ENCODE data around the gene CDC26.
A peak's percentile ranks its signal among the peaks of the same experiment; 100 is the strongest.

Gene CDC26

DNA sequence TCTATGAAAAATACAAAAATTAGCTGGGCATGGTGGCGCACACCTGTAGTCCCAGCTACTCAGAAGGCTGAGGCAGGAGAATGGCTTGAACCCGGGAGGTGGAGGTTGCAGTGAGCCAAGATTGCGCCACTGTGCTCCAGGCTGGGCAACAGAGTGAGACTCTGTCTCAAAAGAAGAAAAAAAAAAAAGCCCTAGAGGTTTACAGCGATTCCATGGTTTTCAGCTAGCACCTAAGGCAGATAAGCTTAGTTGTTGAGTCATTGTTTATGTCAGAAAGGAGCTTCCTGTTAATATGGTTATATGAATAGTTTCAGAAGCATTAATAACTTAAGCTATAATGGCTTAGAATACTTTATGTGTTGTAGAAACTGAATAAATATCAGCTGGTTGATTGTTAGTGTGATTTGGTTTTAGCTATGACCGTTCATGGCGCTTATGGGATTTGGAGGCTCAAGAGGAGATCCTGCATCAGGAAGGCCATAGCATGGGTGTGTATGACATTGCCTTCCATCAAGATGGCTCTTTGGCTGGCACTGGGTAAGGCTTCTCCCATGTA lies 14.8 kb upstream of the CDC26 start:
- no peak overlapping the region for H3K27ac ChIP-seq
- TF ChIP-seq ZFX (IDR thresholded peaks at IDR 0.05; ENCODE audit: borderline replicate concordance) = no peak
- TF ChIP-seq, protein P1, sequence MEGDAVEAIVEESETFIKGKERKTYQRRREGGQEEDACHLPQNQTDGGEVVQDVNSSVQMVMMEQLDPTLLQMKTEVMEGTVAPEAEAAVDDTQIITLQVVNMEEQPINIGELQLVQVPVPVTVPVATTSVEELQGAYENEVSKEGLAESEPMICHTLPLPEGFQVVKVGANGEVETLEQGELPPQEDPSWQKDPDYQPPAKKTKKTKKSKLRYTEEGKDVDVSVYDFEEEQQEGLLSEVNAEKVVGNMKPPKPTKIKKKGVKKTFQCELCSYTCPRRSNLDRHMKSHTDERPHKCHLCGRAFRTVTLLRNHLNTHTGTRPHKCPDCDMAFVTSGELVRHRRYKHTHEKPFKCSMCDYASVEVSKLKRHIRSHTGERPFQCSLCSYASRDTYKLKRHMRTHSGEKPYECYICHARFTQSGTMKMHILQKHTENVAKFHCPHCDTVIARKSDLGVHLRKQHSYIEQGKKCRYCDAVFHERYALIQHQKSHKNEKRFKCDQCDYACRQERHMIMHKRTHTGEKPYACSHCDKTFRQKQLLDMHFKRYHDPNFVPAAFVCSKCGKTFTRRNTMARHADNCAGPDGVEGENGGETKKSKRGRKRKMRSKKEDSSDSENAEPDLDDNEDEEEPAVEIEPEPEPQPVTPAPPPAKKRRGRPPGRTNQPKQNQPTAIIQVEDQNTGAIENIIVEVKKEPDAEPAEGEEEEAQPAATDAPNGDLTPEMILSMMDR (IDR thresholded peaks at IDR 0.05) = no peak

DNA sequence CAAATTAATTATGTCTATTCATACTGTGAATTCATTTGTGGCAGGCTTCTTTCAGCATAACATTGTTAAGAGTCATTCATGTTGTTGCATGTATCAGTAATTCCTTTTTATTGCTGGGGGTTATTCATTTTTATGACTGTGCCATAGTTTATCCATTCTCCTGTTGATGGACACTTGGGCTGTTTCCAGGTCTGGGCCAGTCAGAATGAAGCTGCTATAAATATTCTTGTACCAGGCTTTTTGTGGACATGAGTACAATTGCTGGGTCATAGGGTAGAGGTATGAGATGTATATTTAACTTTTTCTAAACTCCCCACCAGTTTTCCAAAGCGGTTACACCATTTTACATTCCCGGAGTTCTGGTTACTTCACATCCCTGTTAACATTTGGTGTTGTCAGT lies 13.7 kb upstream of the CDC26 start:
- TF ChIP-seq, protein P1 (IDR thresholded peaks at IDR 0.05) = no peak
- TF ChIP-seq ZFX (IDR thresholded peaks at IDR 0.05; ENCODE audit: borderline replicate concordance) = no peak
- H3K27ac ChIP-seq = no peak overlapping the region

DNA sequence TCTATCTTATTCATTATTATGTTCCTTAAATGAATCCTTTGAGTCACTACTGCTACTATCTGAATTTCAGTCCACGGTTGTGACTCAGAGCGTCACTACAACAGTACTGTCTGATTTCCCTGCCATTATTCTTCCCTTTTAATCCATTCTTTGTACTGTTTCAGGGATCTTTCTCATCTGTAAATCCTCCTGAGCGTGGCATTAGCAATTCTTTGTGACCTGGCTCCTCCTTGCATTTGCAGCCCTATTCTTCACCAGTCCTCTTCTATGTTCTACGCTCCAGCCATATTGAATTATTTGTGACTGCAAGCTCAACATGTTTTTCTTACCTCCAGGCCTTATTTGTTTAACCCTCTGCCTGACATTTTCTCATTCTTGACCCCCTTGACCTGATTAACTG lies 6.0 kb upstream of the CDC26 start:
- TF ChIP-seq ZFX (IDR thresholded peaks at IDR 0.05; ENCODE audit: borderline replicate concordance) = no peak
- TF ChIP-seq, protein P1 (IDR thresholded peaks at IDR 0.05) = no peak
- H3K27ac ChIP-seq = no peak overlapping the region

DNA sequence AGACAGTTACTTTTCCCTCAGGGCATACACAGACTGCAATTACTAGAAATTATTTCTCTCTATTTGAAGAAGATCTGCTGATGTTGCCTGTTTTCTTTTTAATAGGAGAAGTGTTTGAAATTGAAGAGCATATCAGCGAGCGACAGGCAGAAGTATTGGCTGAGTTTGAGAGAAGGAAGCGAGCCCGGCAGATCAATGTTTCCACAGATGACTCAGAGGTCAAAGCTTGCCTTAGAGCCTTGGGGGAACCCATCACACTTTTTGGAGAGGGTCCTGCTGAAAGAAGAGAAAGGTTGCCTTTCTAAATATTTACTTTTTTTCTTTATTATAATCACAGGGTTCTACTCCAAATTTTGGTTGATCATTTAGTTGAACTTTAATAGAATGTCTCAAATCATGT lies 3.5 kb upstream of the CDC26 start:
- TF ChIP-seq ZFX (IDR thresholded peaks at IDR 0.05; ENCODE audit: borderline replicate concordance) = no peak
- H3K27ac ChIP-seq = no peak overlapping the region

DNA sequence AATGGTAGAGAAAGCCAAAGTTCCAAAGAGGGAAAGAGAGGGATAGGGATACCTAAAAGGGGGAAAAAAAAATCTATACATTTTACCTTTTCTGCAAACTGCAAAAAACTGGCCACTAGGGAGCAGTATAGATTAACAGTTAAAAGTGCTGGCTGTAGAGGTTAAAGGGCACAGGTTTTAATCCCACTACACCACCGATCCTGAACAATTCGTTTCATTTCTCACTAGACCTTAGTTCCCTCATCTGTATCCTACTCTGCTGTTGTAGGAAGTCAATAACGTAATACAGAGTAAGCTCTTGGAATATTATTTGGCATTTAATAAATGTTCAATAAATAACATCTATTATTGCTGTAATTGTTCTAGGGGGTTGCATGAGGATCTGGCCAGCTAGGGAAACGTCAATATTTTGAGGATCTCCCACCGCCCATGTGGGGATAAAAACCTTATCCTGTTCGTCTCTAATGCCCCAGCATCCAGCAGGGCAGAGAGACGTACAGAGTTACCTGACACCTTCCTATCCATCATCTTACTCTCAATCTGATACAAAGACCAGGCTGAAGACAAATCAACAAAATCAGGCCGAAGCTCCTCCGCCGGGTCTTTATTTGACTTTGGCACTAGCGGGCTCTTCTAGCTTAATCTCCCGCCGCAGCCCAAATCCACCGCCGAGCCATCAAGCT lies 757 bp downstream of the CDC26 start:
- TF ChIP-seq, protein P1 (IDR thresholded peaks at IDR 0.05) = peak; percentile 86
- TF ChIP-seq ZFX (IDR thresholded peaks at IDR 0.05; ENCODE audit: borderline replicate concordance) = no peak
- H3K27ac ChIP-seq = peak overlapping the region; percentile 73

DNA sequence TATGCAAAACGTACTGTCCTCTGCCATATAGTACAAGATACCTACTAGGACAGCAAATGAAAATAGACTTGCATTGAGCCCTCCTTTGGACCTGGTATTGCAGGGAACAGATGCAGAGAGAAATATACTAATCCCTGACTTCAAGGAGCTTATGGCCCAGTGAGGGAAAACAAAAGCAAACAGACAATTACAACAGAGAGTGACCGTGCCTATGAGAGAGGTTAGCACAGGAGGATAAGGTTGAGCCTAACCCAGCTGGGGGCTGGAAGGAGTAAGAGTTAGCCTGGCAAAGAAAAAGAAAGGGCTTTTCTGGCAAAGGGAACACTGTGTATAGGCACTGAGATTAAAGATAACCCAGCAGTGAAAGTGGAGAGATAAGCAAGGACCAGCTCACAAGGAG lies 5.5 kb downstream of the CDC26 start:
- H3K27ac ChIP-seq = no peak overlapping the region
- TF ChIP-seq, protein P1 (IDR thresholded peaks at IDR 0.05) = no peak
- no peak for TF ChIP-seq ZFX (IDR thresholded peaks at IDR 0.05; ENCODE audit: borderline replicate concordance)

DNA sequence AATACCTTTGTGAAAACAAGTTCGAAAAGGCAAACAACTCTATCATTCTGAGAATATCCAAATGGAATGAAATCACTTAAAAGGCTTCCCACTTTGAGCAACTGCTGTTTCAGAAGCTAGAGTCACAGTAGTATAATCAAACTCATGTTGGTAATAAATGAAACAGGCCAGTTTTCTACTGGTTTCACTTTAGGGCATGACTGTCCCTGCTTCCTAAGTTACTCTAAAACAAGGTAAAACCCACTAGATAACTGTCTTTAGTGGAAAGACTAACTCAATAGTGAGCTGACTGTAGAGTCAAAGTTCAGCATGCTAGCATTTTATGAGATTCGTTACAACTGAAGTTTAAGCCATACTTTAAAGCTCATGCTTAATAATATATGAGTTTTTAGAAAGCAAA lies 6.0 kb downstream of the CDC26 start:
- TF ChIP-seq, protein P1 (IDR thresholded peaks at IDR 0.05) = no peak
- TF ChIP-seq ZFX (IDR thresholded peaks at IDR 0.05; ENCODE audit: borderline replicate concordance) = no peak
- H3K27ac ChIP-seq = no peak overlapping the region

Measured in 22Rv1 (cell line).